K562 (cell line): ENCODE measurements around the gene RGL2. TPM values are rescaled to one million over a fixed set of nuclear protein-coding genes. Genes with fewer than 3 reads are reported as not detected.
A peak's percentile ranks its signal among the peaks of the same experiment; 100 is the strongest.

Experiments used
- ARID4B ChIP-seq: sonication (generic); formaldehyde crosslinking; IDR thresholded peaks from 2 replicates; pipeline ENCODE4 v1.8.0; 2022; ENCODE audit warnings: mild to moderate bottlenecking, missing genetic modification reagents
- ARNT ChIP-seq, 2 experiments: fragments of 450-650 bp; IDR thresholded peaks; 2 replicates each; pipeline ENCODE4 v1.6.1; 2016; ENCODE audit warnings: mild to moderate bottlenecking in 1 of 2
- ATF7 ChIP-seq: fragments of 450-650 bp; IDR thresholded peaks from 2 replicates; pipeline ENCODE4 v1.7.1; 2014; ENCODE audit warnings: mild to moderate bottlenecking, moderate library complexity
- CBFB ChIP-seq: sonication (generic); formaldehyde crosslinking; IDR thresholded peaks from 2 replicates; pipeline ENCODE4 v1.4.0; 2020; ENCODE audit warnings: mild to moderate bottlenecking, missing genetic modification reagents
- CTCF ChIP-seq, 3 experiments: IDR thresholded peaks in 2 of 3; conservative IDR thresholded peaks in 1 of 3; 2 replicates each; pipeline ENCODE4 v1.5.1; 2011 to 2012; ENCODE audit warnings: low read length in 3 of 3, mild to moderate bottlenecking in 3 of 3, control low read depth in 2 of 3, improper control_type of control experiment in 1 of 3, inconsistent platforms in 1 of 3, low read depth in 1 of 3, mixed read lengths in 1 of 3, moderate library complexity in 1 of 3; ENCODE audit not compliant: insufficient read depth in 2 of 3
- EGR1 ChIP-seq: fragments of 450-650 bp; conservative IDR thresholded peaks from 2 replicates; pipeline ENCODE4 v1.6.1; 2017; ENCODE audit warnings: mild to moderate bottlenecking
- ESRRA ChIP-seq: fragments of 450-650 bp; IDR thresholded peaks from 2 replicates; pipeline ENCODE4 v1.6.1; 2014; ENCODE audit warnings: low read depth, mild to moderate bottlenecking, moderate library complexity, borderline replicate concordance
- ETV6 ChIP-seq, 3 experiments: fragments of 150-350 bp in 1 of 3; sonication (generic) in 1 of 3; formaldehyde crosslinking in 1 of 3; IDR thresholded peaks; 2 replicates each; pipeline versions ENCODE4 v1.6.1 to v1.8.0; 2014 to 2022; ENCODE audit warnings: borderline replicate concordance in 2 of 3, low read depth in 2 of 3, antibody characterized with exemption in 1 of 3, low read length in 1 of 3, mild to moderate bottlenecking in 1 of 3, missing genetic modification reagents in 1 of 3
- FOXK1 ChIP-seq: sonication (generic); formaldehyde crosslinking; IDR thresholded peaks from 2 replicates; pipeline ENCODE4 v1.8.0; 2022; ENCODE audit warnings: missing genetic modification reagents, mild to moderate bottlenecking, borderline replicate concordance
- HDGF ChIP-seq: fragments of 450-650 bp; IDR thresholded peaks from 2 replicates; pipeline ENCODE4 v1.6.1; 2016
- ID3 ChIP-seq, 2 experiments: fragments of 250-450 bp in 1 of 2; fragments of 450-650 bp in 1 of 2; sonication (Bioruptor Pico) in 1 of 2; IDR thresholded peaks; 2 replicates each; pipeline versions ENCODE4 v1.6.1 to v1.8.0; 2016 to 2021; ENCODE audit warnings: mild to moderate bottlenecking in 2 of 2, moderate library complexity in 2 of 2, missing compliant biosample characterization in 1 of 2, missing genetic modification characterization in 1 of 2
- MEIS2 ChIP-seq: fragments of 450-650 bp; IDR thresholded peaks from 2 replicates; pipeline ENCODE4 v1.6.1; 2014; ENCODE audit warnings: mild to moderate bottlenecking; ENCODE audit not compliant: partially characterized antibody
- SNRNP70 ChIP-seq: fragments of 200-400 bp; formaldehyde crosslinking; optimal IDR thresholded peaks from 2 replicates; pipeline ENCODE3; 2017; ENCODE audit warnings: low read depth, low read length
- ZNF589 ChIP-seq: fragments of 200-800 bp; sonication (Bioruptor generic); IDR thresholded peaks from 2 replicates; pipeline ENCODE4 v1.6.1; 2016; ENCODE audit warnings: low read depth, missing genetic modification characterization, missing compliant biosample characterization
- ZNF644 ChIP-seq: fragments of 200-800 bp; sonication (Bioruptor generic); IDR thresholded peaks from 2 replicates; pipeline ENCODE4 v1.6.1; 2016; ENCODE audit warnings: low read depth, missing genetic modification characterization, missing compliant biosample characterization
- ZNF707 ChIP-seq: fragments of 250-450 bp; sonication (Bioruptor Pico); conservative IDR thresholded peaks from 2 replicates; pipeline ENCODE4 v1.8.0; 2022; ENCODE audit warnings: inconsistent platforms, mild to moderate bottlenecking, moderate library complexity
- polyA plus RNA-seq, 8 experiments: library from polyadenylated mRNA; depleted of rRNA in 4 of 8; stranded (reverse) in 5 of 8; unstranded in 3 of 8; fragments of >200 nt; fragmentation: Nextera tagmentation in 2 of 8; fragmentation: Illumina TruSeq in 1 of 8; extraction: Ambion mirVana in 2 of 8; extraction: Trizol in 1 of 8; gene quantifications; 2 replicates each; pipeline versions ENCODE4 v1.2.1 to v1.2.3, GENCODE V29; 2011 to 2014; ENCODE audit warnings: inconsistent platforms in 1 of 8, missing spikeins in 1 of 8
- total RNA-seq, 7 experiments: library from RNA; depleted of rRNA in 6 of 7; stranded (reverse); fragments of >200 nt in 6 of 7; fragmentation: Illumina TruSeq in 2 of 7; extraction: Trizol in 2 of 7; gene quantifications; 2 replicates each; pipeline versions ENCODE4 v1.2.1 to v1.2.3, GENCODE V29; 2011 to 2021; ENCODE audit warnings: low replicate concordance in 1 of 7

Gene RGL2
- total and polyA plus RNA-seq, 9 of the 15 experiments (the other 6 are each of a cell fraction or from before 2014, with no cell fraction given), result 1.8 to 57.1 (median 19.5) TPM

GRCh38 chr6:33344701-33345697 is 46.3 kb upstream of the RGL2 start (continued):
- TF ChIP-seq ARID4B (CRISPR knock-in tag) (peak; percentile 66), ARNT (IDR thresholded peaks at IDR 0.05) (peak; percentile 70 to 86; a peak in 2 of 4 replicates), ETV6 (IDR thresholded peaks at IDR 0.05; ENCODE audit: borderline replicate concordance in 1 of 2, low read depth in 2 of 2, low read length in 1 of 2) (no peak), ETV6 (CRISPR knock-in tag; IDR thresholded peaks at IDR 0.05; ENCODE audit: borderline replicate concordance) (no peak), CTCF (IDR thresholded peaks at IDR 0.05 in 2 of 3, conservative IDR thresholded peaks at IDR 0.05 in 1 of 3; ENCODE audit: insufficient read depth in 2 of 3, low read depth in 1 of 3, low read length in 3 of 3) (peak; percentile 76 to 81 (median 80)), EGR1 (0 out of 2 replicates have a peak, but pooled peaks have one; percentile 5), SNRNP70 (no peak), ESRRA (peak; percentile 98; the same call in 1 of the 2 replicates), ZNF707 (CRISPR knock-in tag) (peak; percentile 75), ATF7 (peak; percentile 81), CBFB (CRISPR knock-in tag) (peak; percentile 95), HDGF (0 out of 2 replicates have a peak, but pooled peaks have one; percentile 36), FOXK1 (CRISPR knock-in tag) (peak; percentile 23; the same call in 1 of the 2 replicates), ZNF589 (CRISPR knock-in tag) (no peak), ZNF644 (tag) (0 out of 2 replicates have a peak, but pooled peaks have one; percentile 16), MEIS2 (peak; percentile 32), ID3 (CRISPR knock-in tag; IDR thresholded peaks at IDR 0.05) (no peak), ID3 (tag; IDR thresholded peaks at IDR 0.05) (no peak)
